Measurements from ENCODE around the gene SPSB1. TPM values are rescaled to one million over a fixed set of nuclear protein-coding genes. Genes with fewer than 3 reads are reported as not detected.
A peak's percentile ranks its signal among the peaks of the same experiment; 100 is the strongest.

The SPSB1 gene
- total RNA-seq, 1 donor from 2014 or later = 5.6 TPM

DNA sequence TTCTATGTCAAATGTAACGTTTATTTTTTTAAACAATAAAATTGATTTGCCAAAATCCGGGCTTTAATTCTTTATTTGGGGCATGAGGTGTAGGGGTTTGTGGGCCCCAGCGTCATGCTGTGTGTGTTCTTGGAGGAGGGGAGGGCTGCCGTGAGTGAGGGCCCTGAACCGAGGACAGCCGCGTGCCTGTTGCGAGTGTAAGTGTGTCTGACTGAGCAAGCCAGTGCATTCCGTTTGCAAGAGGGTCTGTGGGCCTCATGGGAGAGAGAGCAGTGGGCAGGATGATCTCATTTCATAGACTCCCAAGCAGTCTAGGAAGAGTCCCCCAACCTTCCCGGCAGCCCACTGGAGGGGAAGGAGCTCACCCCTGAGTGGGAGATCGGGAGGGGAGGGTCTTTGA, 21.4 kb upstream of the SPSB1 start:
- DNase-seq (ENCODE audit: extremely low spot score, unreplicated experiment) = no peak
- TF ChIP-seq, protein P1, sequence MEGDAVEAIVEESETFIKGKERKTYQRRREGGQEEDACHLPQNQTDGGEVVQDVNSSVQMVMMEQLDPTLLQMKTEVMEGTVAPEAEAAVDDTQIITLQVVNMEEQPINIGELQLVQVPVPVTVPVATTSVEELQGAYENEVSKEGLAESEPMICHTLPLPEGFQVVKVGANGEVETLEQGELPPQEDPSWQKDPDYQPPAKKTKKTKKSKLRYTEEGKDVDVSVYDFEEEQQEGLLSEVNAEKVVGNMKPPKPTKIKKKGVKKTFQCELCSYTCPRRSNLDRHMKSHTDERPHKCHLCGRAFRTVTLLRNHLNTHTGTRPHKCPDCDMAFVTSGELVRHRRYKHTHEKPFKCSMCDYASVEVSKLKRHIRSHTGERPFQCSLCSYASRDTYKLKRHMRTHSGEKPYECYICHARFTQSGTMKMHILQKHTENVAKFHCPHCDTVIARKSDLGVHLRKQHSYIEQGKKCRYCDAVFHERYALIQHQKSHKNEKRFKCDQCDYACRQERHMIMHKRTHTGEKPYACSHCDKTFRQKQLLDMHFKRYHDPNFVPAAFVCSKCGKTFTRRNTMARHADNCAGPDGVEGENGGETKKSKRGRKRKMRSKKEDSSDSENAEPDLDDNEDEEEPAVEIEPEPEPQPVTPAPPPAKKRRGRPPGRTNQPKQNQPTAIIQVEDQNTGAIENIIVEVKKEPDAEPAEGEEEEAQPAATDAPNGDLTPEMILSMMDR (conservative IDR thresholded peaks at IDR 0.05) = no peak
- no peak overlapping the region for H3K4me3 Mint-ChIP-seq
- peaks cover 21% of the 10 kb centered on the region for H3K4me1 Mint-ChIP-seq (ENCODE audit: unreplicated experiment)
- peaks cover 7% of the 10 kb centered on the region for H3K27me3 Mint-ChIP-seq
- H3K36me3 Mint-ChIP-seq = no peaks in the 10 kb centered on the region
- H3K27ac Mint-ChIP-seq = peak overlapping the region; percentile 26
- no peaks in the 10 kb centered on the region for H3K9me3 Mint-ChIP-seq

GRCh38 chr1:9271861-9272595, 20.7 kb upstream of the SPSB1 start:
- no peak for DNase-seq (ENCODE audit: extremely low spot score, unreplicated experiment)
- H3K4me1 Mint-ChIP-seq (ENCODE audit: unreplicated experiment) = peaks cover 21% of the 10 kb centered on the region
- no peaks in the 10 kb centered on the region for H3K36me3 Mint-ChIP-seq
- H3K27ac Mint-ChIP-seq = no peak overlapping the region
- H3K27me3 Mint-ChIP-seq = peaks cover 7% of the 10 kb centered on the region
- no peak overlapping the region for H3K4me3 Mint-ChIP-seq
- TF ChIP-seq, protein P1 (conservative IDR thresholded peaks at IDR 0.05) = no peak
- H3K9me3 Mint-ChIP-seq = no peaks in the 10 kb centered on the region

DNA sequence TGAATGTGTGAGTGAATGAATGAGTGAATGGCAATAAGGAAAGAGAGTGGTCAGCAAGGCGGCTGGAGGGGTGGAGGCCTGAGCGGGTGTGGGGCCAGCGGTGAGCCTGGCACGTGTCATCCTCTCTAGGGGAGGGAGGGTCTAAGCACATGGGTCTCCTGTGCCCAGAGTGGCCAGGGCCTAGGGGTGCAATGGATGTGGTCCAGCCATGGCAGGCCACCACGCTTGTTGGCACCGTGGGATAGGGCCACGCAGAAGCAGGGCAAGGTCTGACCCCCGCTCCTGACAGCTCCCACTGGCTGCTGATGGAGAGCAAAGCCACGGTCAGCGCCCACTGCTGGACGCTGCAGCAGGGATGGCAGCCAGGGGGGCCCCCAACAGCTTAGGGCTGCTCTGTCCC, 19.5 kb upstream of the SPSB1 start:
- no peaks in the 10 kb centered on the region for H3K9me3 Mint-ChIP-seq
- TF ChIP-seq, protein P1 (conservative IDR thresholded peaks at IDR 0.05) = no peak
- peaks cover 7% of the 10 kb centered on the region for H3K27me3 Mint-ChIP-seq
- H3K4me3 Mint-ChIP-seq = no peak overlapping the region
- H3K4me1 Mint-ChIP-seq (ENCODE audit: unreplicated experiment) = peaks cover 15% of the 10 kb centered on the region
- no peak for DNase-seq (ENCODE audit: extremely low spot score, unreplicated experiment)
- H3K27ac Mint-ChIP-seq = no peak overlapping the region
- H3K36me3 Mint-ChIP-seq = no peaks in the 10 kb centered on the region

DNA sequence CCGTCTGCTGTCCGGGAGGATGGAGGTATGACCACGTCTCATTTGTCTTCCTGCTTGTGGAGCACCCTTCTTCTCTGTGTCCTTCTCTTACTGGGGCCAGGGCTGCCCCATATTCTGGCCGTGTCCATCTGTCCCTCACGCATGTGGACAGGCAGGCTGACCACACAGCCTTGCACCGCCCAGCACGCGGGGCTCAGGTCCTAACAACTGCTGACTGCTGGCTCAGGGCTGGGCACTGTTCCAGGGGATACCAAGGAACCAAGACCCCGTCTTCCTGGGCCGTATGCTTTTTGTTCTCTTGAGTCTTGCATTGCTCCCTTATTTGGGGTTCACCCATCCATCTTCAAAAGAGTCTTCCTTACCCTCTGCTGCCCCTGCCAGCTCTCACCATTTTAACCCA, 17.5 kb upstream of the SPSB1 start:
- Mint-ChIP-seq H3K27ac (no peak overlapping the region), H3K4me3 (no peak overlapping the region)

DNA sequence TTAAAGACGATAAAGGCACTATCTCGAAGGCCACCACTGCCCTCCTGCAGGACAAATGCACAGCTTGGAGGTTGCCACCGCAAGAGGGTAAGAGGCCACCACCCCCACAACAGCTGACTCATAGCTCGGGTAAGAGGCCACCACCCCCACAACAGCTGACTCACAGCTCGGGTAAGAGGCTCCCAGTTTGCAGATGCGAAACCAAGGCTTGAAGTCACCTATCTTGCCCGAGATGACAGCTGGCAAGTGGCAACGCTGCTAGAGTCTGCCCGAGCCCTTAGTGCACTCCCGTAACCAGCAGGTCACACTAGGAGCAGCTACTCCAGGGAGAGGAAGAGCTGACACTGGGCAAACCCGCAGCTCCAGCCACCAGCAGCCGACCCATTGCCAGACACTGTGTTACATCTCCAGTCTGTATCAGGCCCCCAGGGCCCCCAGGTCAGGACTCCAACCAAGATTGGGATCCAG, 17.1 kb upstream of the SPSB1 start:
- no peak for DNase-seq (ENCODE audit: extremely low spot score, unreplicated experiment)
- TF ChIP-seq, protein P1 (conservative IDR thresholded peaks at IDR 0.05) = no peak
- Mint-ChIP-seq H3K27me3 (peaks cover 6% of the 10 kb centered on the region), H3K4me1 (ENCODE audit: unreplicated experiment) (peaks cover 25% of the 10 kb centered on the region), H3K4me3 (no peak overlapping the region), H3K36me3 (no peaks in the 10 kb centered on the region), H3K9me3 (no peaks in the 10 kb centered on the region), H3K27ac (no peak overlapping the region)

More for the DNA sequence above, 17.5 kb upstream of the SPSB1 start:
- Mint-ChIP-seq H3K27me3 (peaks cover 6% of the 10 kb centered on the region), H3K4me1 (ENCODE audit: unreplicated experiment) (peaks cover 25% of the 10 kb centered on the region), H3K36me3 (no peaks in the 10 kb centered on the region), H3K9me3 (no peaks in the 10 kb centered on the region)
- no peak for DNase-seq (ENCODE audit: extremely low spot score, unreplicated experiment)
- TF ChIP-seq, protein P1 (conservative IDR thresholded peaks at IDR 0.05) = no peak
